HEK293T (cell line): ENCODE data around the gene ARHGEF6.

Experiments
- BHLHE40 ChIP-seq: fragments of 450-650 bp; IDR thresholded peaks from 2 replicates; pipeline ENCODE4 v1.6.1; 2016; ENCODE audit warnings: mild to moderate bottlenecking, moderate library complexity, borderline replicate concordance
- PKNOX1 ChIP-seq: fragments of 450-650 bp; IDR thresholded peaks from 2 replicates; pipeline ENCODE4 v1.6.1; 2016

GRCh38 chrX:136627409-136627808 is 153.3 kb downstream of the ARHGEF6 start:
- TF ChIP-seq BHLHE40: no peak
- no peak for TF ChIP-seq PKNOX1
